GM21526 (cell line): Measurements from ENCODE around the gene CDKL2.

Experiments used
- ATAC-seq: cut with Tn5 transposase; IDR thresholded peaks from one replicate; pipeline ENCODE4 v1.9.1; 2021; ENCODE audit warnings: moderate library complexity; ENCODE audit not compliant: unreplicated experiment, low FRiP score

The CDKL2 gene

GRCh38 chr4:75643651-75644050 is 13.3 kb upstream of the CDKL2 start:
- ATAC-seq: no peak

GRCh38 chr4:75639124-75639695 is 8.9 kb upstream of the CDKL2 start:
- no peak for ATAC-seq

GRCh38 chr4:75637827-75638226 is 7.5 kb upstream of the CDKL2 start:
- ATAC-seq: no peak

GRCh38 chr4:75637176-75637575 is 6.8 kb upstream of the CDKL2 start:
- no peak for ATAC-seq

GRCh38 chr4:75634951-75635350 is 4.6 kb upstream of the CDKL2 start:
- no peak for ATAC-seq

- ATAC-seq: no peak
Measured at GRCh38 chr4:75634281-75634680, 4.0 kb upstream of the CDKL2 start.

GRCh38 chr4:75633846-75634245 is 3.5 kb upstream of the CDKL2 start:
- ATAC-seq: no peak

GRCh38 chr4:75630937-75631329 is 605 bp upstream of the CDKL2 start:
- ATAC-seq: no peak

GRCh38 chr4:75629239-75629638 is 1.1 kb downstream of the CDKL2 start:
- no peak for ATAC-seq

- ATAC-seq: no peak
Measured at GRCh38 chr4:75623026-75623425, 7.3 kb downstream of the CDKL2 start.

- ATAC-seq: no peak
Measured at GRCh38 chr4:75621715-75622114, 8.6 kb downstream of the CDKL2 start.

GRCh38 chr4:75612306-75612705 is 18.0 kb downstream of the CDKL2 start:
- ATAC-seq: no peak

- no peak for ATAC-seq
Measured at GRCh38 chr4:75605928-75606327, 24.4 kb downstream of the CDKL2 start.

- no peak for ATAC-seq
Measured at GRCh38 chr4:75599647-75600046, 30.7 kb downstream of the CDKL2 start.

- no peak for ATAC-seq
Measured at GRCh38 chr4:75598390-75598789, 31.9 kb downstream of the CDKL2 start.

- no peak for ATAC-seq
Measured at GRCh38 chr4:75596061-75596460, 34.3 kb downstream of the CDKL2 start.

GRCh38 chr4:75593393-75593792 is 36.9 kb downstream of the CDKL2 start:
- ATAC-seq: no peak

GRCh38 chr4:75584067-75584466 is 46.3 kb downstream of the CDKL2 start:
- ATAC-seq: no peak

- ATAC-seq: no peak
Measured at GRCh38 chr4:75567725-75568124, 62.6 kb downstream of the CDKL2 start.

GRCh38 chr4:75566911-75567310 is 63.4 kb downstream of the CDKL2 start:
- ATAC-seq: no peak

- no peak for ATAC-seq
Measured at GRCh38 chr4:75565481-75565880, 64.8 kb downstream of the CDKL2 start.

GRCh38 chr4:75564023-75564422 is 66.3 kb downstream of the CDKL2 start:
- ATAC-seq: no peak

GRCh38 chr4:75561789-75562188 is 68.5 kb downstream of the CDKL2 start:
- no peak for ATAC-seq
